ENCODE data around the gene PIGT. TPM values are rescaled to one million over a fixed set of nuclear protein-coding genes. Genes with fewer than 3 reads are reported as not detected.

The PIGT gene
- total and polyA plus RNA-seq, 10 of the 15 experiments (the other 5 are each of a cell fraction or from before 2014, with no cell fraction given) = 18.6 to 66.0 (median 35.3) TPM

DNA sequence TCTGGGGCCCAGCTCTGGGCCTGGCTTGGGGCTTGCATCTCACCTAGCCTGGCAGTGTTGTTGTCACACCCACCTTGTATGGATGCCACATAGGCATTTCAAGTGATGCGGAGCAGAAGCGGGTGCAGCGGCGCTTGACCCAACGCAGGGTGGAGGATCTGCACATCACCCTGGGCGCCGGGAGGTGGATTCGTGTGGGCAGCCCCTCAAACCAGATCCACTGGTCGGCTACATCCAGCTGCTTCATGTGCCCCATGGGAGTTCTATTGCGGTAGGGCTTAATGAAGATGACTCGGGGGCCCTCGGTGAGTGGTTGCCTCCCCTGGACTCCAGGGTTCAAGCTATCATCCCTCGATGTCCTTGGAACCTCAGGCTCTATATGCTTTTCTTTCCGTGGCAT, 41.0 kb upstream of the PIGT start:
- Histone ChIP-seq H3K27ac (ENCODE audit: control insufficient read depth, insufficient read depth) (no peak overlapping the region), H3K27me3 (replicated peaks in 1 of 2; ENCODE audit: control insufficient read depth in 2 of 2, insufficient read depth in 2 of 2, low read length in 1 of 2) (no peaks in the 10 kb centered on the region), H3K4me3 (no peak overlapping the region), H3K36me3 (ENCODE audit: control insufficient read depth in 2 of 2, insufficient read depth in 2 of 2, low read length in 1 of 2) (no peaks in the 10 kb centered on the region), H3K4me1 (ENCODE audit: control insufficient read depth, insufficient read depth, low read length) (peaks cover 6% of the 10 kb centered on the region), H3K4me2 (ENCODE audit: control insufficient read depth, insufficient read depth) (no peak overlapping the region), H3K9me3 (replicated peaks; ENCODE audit: control insufficient read depth, insufficient read depth, low read length) (no peaks in the 10 kb centered on the region), H4K20me1 (ENCODE audit: control insufficient read depth, insufficient read depth) (no peaks in the 10 kb centered on the region), H3K9ac (ENCODE audit: control insufficient read depth, insufficient read depth, low read length) (no peak overlapping the region), H2AFZ (ENCODE audit: control insufficient read depth, low read depth, low read length) (no peak overlapping the region), H3K79me2 (ENCODE audit: control insufficient read depth, insufficient read depth, low read length) (no peaks in the 10 kb centered on the region)
- DNase-seq (ENCODE audit: low read depth, low spot score) (no peak), ATAC-seq (no peak), FAIRE-seq (no peak)
- WGBS (ENCODE audit: insufficient coverage, insufficient replicate concordance, low lambda C conversion rate, missing lambda C conversion rate) = 93% methylated on average over 14 of the region's 14 CpGs
- in situ Hi-C loops (cut with MboI) (loop anchor here (5.0 kb wide), 1 partner anchor 62 kb away; no protein-coding TSS in a partner anchor), intact Hi-C loops (cut with micrococcal nuclease; ENCODE audit: unreplicated experiment) (loop anchor here (1.0 kb wide), 1 partner anchor 62 kb away; no protein-coding TSS in a partner anchor)
- ChIA-PET CTCF (interaction anchor here (1.4 to 19.4 kb wide), 9 partner anchors 13 to 79 kb away, joined by 3 to 685 read pairs (median 24); partner anchors contain the start of genes PIGT and SYS1), POLR2A (interaction anchor here (0.9 to 2.5 kb wide), 2 partner anchors 41 to 62 kb away, joined by 3 to 8 read pairs; partner anchors contain the start of gene PIGT), RAD21 (ENCODE audit: unreplicated experiment) (interaction anchor here (2.0 to 17.6 kb wide), 4 partner anchors 12 to 75 kb away, joined by 8 to 394 read pairs (median 21); partner anchors contain the start of gene SYS1), SMC1A (ENCODE audit: uncharacterized antibody, unreplicated experiment) (interaction anchor here (1.2 to 19.8 kb wide), 8 partner anchors 12 to 396 kb away, joined by 3 to 440 read pairs (median 7); partner anchors contain the start of gene SYS1)
- BruUV-seq (replicated peaks) = no TSS peak
- no peak for TF ChIP-seq WRNIP1 (IDR thresholded peaks at IDR 0.05; ENCODE audit: borderline replicate concordance, low read depth, low read length)
- TF ChIP-seq SREBF1 (IDR thresholded peaks at IDR 0.05; ENCODE audit: low read length) = no peak
- no peak for TF ChIP-seq RELA (IDR thresholded peaks at IDR 0.05; ENCODE audit: borderline replicate concordance, partially characterized antibody)
- no peak for TF ChIP-seq RBBP5 (conservative IDR thresholded peaks at IDR 0.05)
- no peak for TF ChIP-seq FOXM1 (IDR thresholded peaks at IDR 0.05; ENCODE audit: low read depth, low read length)
- no peak for TF ChIP-seq HDGF (IDR thresholded peaks at IDR 0.05)
- no peak for TF ChIP-seq CEBPB (IDR thresholded peaks at IDR 0.05; ENCODE audit: borderline replicate concordance in 1 of 2, low read depth in 2 of 2, low read length in 2 of 2)
- no peak for TF ChIP-seq NBN (IDR thresholded peaks at IDR 0.05)
- TF ChIP-seq, protein P1, sequence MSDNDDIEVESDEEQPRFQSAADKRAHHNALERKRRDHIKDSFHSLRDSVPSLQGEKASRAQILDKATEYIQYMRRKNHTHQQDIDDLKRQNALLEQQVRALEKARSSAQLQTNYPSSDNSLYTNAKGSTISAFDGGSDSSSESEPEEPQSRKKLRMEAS (IDR thresholded peaks at IDR 0.05; ENCODE audit: low read depth, low read length) = no peak
- no peak for TF ChIP-seq ESRRA (IDR thresholded peaks at IDR 0.05; ENCODE audit: low read length)
- no peak for TF ChIP-seq STAT3 (IDR thresholded peaks at IDR 0.05; ENCODE audit: low read depth, low read length)
- TF ChIP-seq TARDBP (IDR thresholded peaks at IDR 0.05; ENCODE audit: borderline replicate concordance) = no peak
